Right lobe of liver (tissue), 6 donors: ENCODE data around the gene EGLN2. TPM values are rescaled to one million over a fixed set of nuclear protein-coding genes. Genes with fewer than 3 reads are reported as not detected.

Experiments
- ATAC-seq, 4 donors: fragments of 200-7000 bp; cut with Tn5 transposase; one replicate each; pipeline ENCODE4 v1.9.1; 2020; ENCODE audit warnings: mild to moderate bottlenecking in 4 of 4, moderate library complexity in 4 of 4
- DNase-seq, 3 donors: peaks; one replicate each; pipeline ENCODE4 v3.0.0-alpha.2; 2020
- H3K27ac ChIP-seq, 3 donors: fragments of 200-600 bp; one replicate each; pipeline ENCODE4 v1.8.0; 2022
- H3K27me3 ChIP-seq, 2 donors: fragments of 200-600 bp; one replicate each; pipeline ENCODE4 v1.8.0; 2022
- H3K36me3 ChIP-seq, 4 donors: fragments of 200-600 bp; sonication (generic) in 1 of 4; one replicate each; pipeline versions ENCODE4 v1.5.1 to v1.8.0; 2017 to 2022; ENCODE audit warnings: control low read depth in 1 of 4
- H3K4me1 ChIP-seq, 4 donors: fragments of 200-600 bp; sonication (generic) in 1 of 4; one replicate each; pipeline versions ENCODE4 v1.5.1 to v1.8.0; 2017 to 2022; ENCODE audit warnings: control low read depth in 1 of 4
- H3K4me3 ChIP-seq, 3 donors: fragments of 200-600 bp; one replicate each; pipeline ENCODE4 v1.8.0; 2022
- H3K9me3 ChIP-seq, 4 donors: fragments of 200-600 bp; sonication (generic) in 1 of 4; one replicate each; pipeline versions ENCODE4 v1.5.1 to v1.8.0; 2017 to 2022; ENCODE audit warnings: control low read depth in 1 of 4
- POLR2A ChIP-seq: fragments of 450-650 bp; IDR thresholded peaks from one replicate; pipeline ENCODE4 v1.6.1; 2017; ENCODE audit warnings: antibody characterized with exemption, mild to moderate bottlenecking
- WGBS: methylation state at CpG from one replicate; pipeline ENCODE4 v1.1.6; 2018; ENCODE audit warnings: low coverage, low lambda C conversion rate; ENCODE audit not compliant: insufficient coverage; ENCODE audit errors: missing lambda C conversion rate; 5-methylcytosine and 5-hydroxymethylcytosine counted together
- intact Hi-C, 2 donors: fragments of 100-400 bp; cut with DNase I; formaldehyde crosslinking; loops; one replicate each; pipeline versions ENCODE4 v1.11.2 to v1.14.1; 2022
- total RNA-seq, 6 experiments: library from RNA; depleted of rRNA in 2 of 6; stranded (reverse); fragments of >200 nt in 2 of 6; fragmentation: NEBNext Ultra II Directional in 3 of 6; extraction: Animal tissue kit (Norgen Biotek cat#: 25700) in 3 of 6; gene quantifications; one replicate each; pipeline versions ENCODE4 v1.1.0 to v1.2.4, GENCODE V29; 2016 to 2023
- TF ChIP-seq, protein P1 (sequence below), 4 donors: fragments of 200-600 bp in 3 of 4; fragments of 450-650 bp in 1 of 4; IDR thresholded peaks; one replicate each; pipeline versions ENCODE4 v1.5.1 to v1.8.0; 2016 to 2022; ENCODE audit warnings: antibody characterized with exemption in 4 of 4, mild to moderate bottlenecking in 2 of 4
- donor health status: DM: no; HTN: yes; CAD: no.
- donor health status: DM: no; HTN: no; CAD: no.
- donor health status: DM: no; HTN: no; CAD: no.
- donor health status: DM: no; HTN: yes; CAD: no.
- donor health status: DM: no; HTN: yes; CAD: no.

The EGLN2 gene
- total RNA-seq, 6 experiments from 2014 or later = 34.5 to 47.0 (median 37.4) TPM

DNA sequence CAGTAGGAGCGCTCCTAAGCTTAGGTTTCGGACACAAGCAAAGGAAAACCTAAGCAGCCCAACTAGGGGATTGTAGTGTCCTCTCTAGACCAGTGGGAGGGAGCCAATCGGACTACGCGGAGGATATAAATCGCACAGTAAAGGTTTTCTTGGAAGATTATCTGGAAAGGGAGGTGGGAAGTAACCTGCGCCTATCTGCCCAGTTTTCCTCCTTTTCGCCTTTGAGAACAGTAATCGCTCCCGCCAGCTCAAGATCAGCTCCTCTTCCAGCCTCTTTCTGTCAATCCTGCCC is 21.4 kb upstream of the EGLN2 start:
- no peak for TF ChIP-seq POLR2A
- TF ChIP-seq, protein P1, sequence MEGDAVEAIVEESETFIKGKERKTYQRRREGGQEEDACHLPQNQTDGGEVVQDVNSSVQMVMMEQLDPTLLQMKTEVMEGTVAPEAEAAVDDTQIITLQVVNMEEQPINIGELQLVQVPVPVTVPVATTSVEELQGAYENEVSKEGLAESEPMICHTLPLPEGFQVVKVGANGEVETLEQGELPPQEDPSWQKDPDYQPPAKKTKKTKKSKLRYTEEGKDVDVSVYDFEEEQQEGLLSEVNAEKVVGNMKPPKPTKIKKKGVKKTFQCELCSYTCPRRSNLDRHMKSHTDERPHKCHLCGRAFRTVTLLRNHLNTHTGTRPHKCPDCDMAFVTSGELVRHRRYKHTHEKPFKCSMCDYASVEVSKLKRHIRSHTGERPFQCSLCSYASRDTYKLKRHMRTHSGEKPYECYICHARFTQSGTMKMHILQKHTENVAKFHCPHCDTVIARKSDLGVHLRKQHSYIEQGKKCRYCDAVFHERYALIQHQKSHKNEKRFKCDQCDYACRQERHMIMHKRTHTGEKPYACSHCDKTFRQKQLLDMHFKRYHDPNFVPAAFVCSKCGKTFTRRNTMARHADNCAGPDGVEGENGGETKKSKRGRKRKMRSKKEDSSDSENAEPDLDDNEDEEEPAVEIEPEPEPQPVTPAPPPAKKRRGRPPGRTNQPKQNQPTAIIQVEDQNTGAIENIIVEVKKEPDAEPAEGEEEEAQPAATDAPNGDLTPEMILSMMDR (IDR thresholded peaks at IDR 0.05) = no peak
- ATAC-seq (no peak), DNase-seq (no peak)
- Histone ChIP-seq H3K27ac (peak overlapping the region; percentile 78 to 93 (median 89)), H3K27me3 (no peaks in the 10 kb centered on the region), H3K4me3 (peak overlapping the region; percentile 52 to 93 (median 77)), H3K9me3 (no peaks in the 10 kb centered on the region), H3K36me3 (no peaks in the 10 kb centered on the region), H3K4me1 (peaks cover 0 to 12% (median 0%) of the 10 kb centered on the region in 4 donors)
- intact Hi-C loops = no loop called here
- WGBS = 0% methylated on average over 9 of the region's 10 CpGs

DNA sequence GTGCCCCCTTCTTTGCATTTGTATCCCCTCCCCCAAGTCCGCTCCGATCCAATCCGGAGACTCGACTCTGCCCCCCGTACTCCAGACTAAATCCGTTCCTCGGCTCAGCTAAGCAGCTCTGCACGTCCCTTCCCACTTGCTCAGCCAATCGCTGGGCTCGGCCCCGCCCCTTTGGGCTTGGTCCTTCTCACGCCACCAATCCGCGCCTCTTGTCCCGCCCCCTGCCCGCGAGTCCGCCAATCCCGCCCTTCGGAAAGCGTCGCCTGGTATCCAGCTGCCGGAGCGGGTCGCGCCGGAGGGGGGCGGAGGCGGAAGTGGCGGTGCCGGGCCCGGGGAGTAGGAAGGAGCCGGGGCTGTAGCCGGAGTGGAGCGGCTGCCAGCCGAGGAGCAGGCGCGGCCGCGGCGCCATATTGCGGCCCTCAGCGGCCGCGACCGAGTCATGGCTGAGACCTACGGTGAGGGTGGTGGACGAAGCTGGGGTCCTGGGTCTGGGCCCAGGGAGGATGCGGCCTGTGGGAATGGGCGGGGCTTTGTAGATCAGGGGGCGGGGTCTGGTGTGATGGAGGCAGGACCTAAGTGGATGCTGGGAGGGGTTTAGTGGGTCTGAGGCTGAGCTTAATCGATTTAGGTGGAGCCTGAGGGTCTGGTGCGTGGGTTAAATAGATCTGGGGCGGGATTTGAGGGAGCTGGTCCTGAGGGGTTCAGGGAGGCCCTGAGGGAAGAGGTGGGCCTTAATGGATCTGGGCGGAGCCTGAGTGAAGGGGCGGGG is 20.9 kb upstream of the EGLN2 start, which contains the start of gene RAB4B:
TSS of gene RAB4B (plus strand) at position 311 of the 769 bp plus-strand sequence. CDS start at position 440, 129 bp downstream.
- peak within 1 kb of the TSS; percentile 78 to 93 (median 89) for H3K27ac ChIP-seq
- H3K36me3 ChIP-seq = no peaks in the 10 kb centered on the region
- H3K4me1 ChIP-seq = peaks cover 0 to 12% (median 0%) of the 10 kb centered on the region in 4 donors
- WGBS = 0% methylated on average over 55 of the region's 56 CpGs
- TF ChIP-seq, protein P1 (IDR thresholded peaks at IDR 0.05) = peak in 2 of 4 donors; percentile 21 to 23
- peak; percentile 64 for TF ChIP-seq POLR2A
- H3K9me3 ChIP-seq = no peaks in the 10 kb centered on the region
- intact Hi-C loops = no loop called here
- peak within 1 kb of the TSS; percentile 77 to 93 (median 81) for H3K4me3 ChIP-seq
- DNase-seq (peak; percentile 100), ATAC-seq (peak; percentile 87 to 94 (median 92))
- H3K27me3 ChIP-seq = no peaks in the 10 kb centered on the region

DNA sequence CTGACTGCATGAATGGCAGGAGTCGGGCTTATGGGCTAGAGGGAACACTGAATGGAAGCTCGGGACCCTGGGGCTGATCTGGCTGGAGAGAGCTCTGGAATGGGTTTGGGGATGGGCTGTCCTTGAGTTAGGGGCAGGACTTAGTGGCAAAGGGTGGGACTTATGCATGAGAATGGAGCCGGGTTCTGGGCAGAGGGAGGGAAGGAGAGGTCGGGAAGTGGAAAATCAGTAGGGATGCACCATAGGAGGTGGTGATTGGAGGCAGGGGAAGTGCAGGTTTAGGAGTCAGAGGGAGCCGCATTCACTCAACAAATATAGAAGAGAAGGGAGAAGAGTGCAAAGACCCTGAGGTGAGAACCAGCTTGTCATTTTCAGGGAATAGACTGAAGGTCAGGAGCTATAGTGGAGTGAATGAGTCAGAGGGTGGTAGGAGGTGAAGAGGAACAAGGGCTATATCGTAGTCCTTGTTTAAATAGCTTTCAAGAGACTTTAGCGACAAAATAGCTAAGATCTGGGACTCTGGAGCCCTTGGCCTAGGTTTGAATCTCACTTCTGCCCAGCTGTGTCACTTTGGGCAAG is 20.2 kb upstream of the EGLN2 start:
- peak overlapping the region; percentile 77 to 93 (median 81) for H3K4me3 ChIP-seq
- H3K27me3 ChIP-seq = no peaks in the 10 kb centered on the region
- H3K4me1 ChIP-seq = peaks cover 0 to 12% (median 0%) of the 10 kb centered on the region in 4 donors
- TF ChIP-seq POLR2A = no peak
- TF ChIP-seq, protein P1 (IDR thresholded peaks at IDR 0.05) = no peak
- no peaks in the 10 kb centered on the region for H3K36me3 ChIP-seq
- H3K9me3 ChIP-seq = no peaks in the 10 kb centered on the region
- WGBS = 16% methylated on average over 7 of the region's 7 CpGs
- no peak for DNase-seq
- no peak for ATAC-seq
- intact Hi-C loops = no loop called here
- H3K27ac ChIP-seq = peak overlapping the region in 2 of 3 donors; percentile 87 to 89

DNA sequence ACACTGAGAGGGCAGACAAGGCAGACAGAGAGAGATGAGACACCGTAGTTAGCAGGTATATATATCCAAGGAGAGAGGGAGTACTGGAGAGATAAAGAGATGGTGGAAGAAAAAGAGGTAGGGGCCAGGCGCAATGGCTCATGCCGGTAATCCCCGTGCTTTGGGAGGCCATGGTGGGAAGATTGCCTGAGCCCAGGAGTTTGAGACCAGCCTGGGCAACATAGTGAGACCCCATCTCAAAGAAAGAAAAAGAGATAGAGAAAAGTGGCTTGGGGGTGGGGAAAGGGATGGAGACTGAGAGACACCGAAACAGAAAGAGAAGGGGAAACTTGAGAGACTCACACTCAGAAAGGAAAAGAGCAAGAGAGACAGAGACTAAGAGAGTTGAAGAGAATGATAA is 18.4 kb upstream of the EGLN2 start:
- H3K9me3 ChIP-seq = no peaks in the 10 kb centered on the region
- TF ChIP-seq POLR2A = no peak
- TF ChIP-seq, protein P1 (IDR thresholded peaks at IDR 0.05) = no peak
- no peaks in the 10 kb centered on the region for H3K27me3 ChIP-seq
- no peaks in the 10 kb centered on the region for H3K36me3 ChIP-seq
- intact Hi-C loops = no loop called here
- H3K4me3 ChIP-seq = no peak overlapping the region
- 98% methylated on average over 5 of the region's 5 CpGs for WGBS
- DNase-seq (no peak), ATAC-seq (no peak)
- H3K27ac ChIP-seq = no peak overlapping the region
- H3K4me1 ChIP-seq = peaks cover 0 to 12% (median 0%) of the 10 kb centered on the region in 4 donors
